ENCODE results near the gene CEP104. TPM values are rescaled to one million over a fixed set of nuclear protein-coding genes. Genes with fewer than 3 reads are reported as not detected.

Gene CEP104
- total and polyA plus RNA-seq, 4 donors = 7.5 to 23.2 (median 12.0) TPM

- DNase-seq (ENCODE audit: low spot score) = no peak
- 91% methylated on average over 17 of the region's 17 CpGs for WGBS
- TF ChIP-seq MAX (IDR thresholded peaks at IDR 0.05) (no peak), RAD21 (IDR thresholded peaks at IDR 0.05) (no peak), FOXA2 (IDR thresholded peaks at IDR 0.05) (no peak), YY1 (IDR thresholded peaks at IDR 0.05) (no peak)
These were observed 89.6 kb downstream of the CEP104 start for GRCh38 chr1:3767328-3767925.

GRCh38 chr1:3763351-3764125 is 93.5 kb downstream of the CEP104 start:
- H3K4me1 ChIP-seq (ENCODE audit: control insufficient read depth in 4 of 4, insufficient read depth in 4 of 4, low read length in 3 of 4) = peaks cover 0 to 4% (median 1%) of the 10 kb centered on the region in 4 donors
- 88% methylated on average over 31 of the region's 31 CpGs for WGBS

More at GRCh38 chr1:3767328-3767925, 89.6 kb downstream of the CEP104 start:
- H3K4me1 ChIP-seq (ENCODE audit: control insufficient read depth in 4 of 4, insufficient read depth in 4 of 4, low read length in 3 of 4) = peaks cover 2 to 12% (median 8%) of the 10 kb centered on the region in 4 donors
- no peak overlapping the region for H3K9ac ChIP-seq (ENCODE audit: low read depth in 1 of 2, low read length in 2 of 2)
- H3K4me3 ChIP-seq (ENCODE audit: low read depth in 1 of 3, low read length in 3 of 3) = no peak overlapping the region
- H3K36me3 ChIP-seq (ENCODE audit: control insufficient read depth in 4 of 4, insufficient read depth in 3 of 4, low read depth in 1 of 4, low read length in 3 of 4) = no peaks in the 10 kb centered on the region
- H3K9me3 ChIP-seq (ENCODE audit: control insufficient read depth in 4 of 4, low read length in 3 of 4) = no peaks in the 10 kb centered on the region
- H3K27ac ChIP-seq (ENCODE audit: low read depth in 1 of 2, low read length in 2 of 2) = no peak overlapping the region
- no peaks in the 10 kb centered on the region for H3K27me3 ChIP-seq (ENCODE audit: control insufficient read depth in 4 of 4, insufficient read depth in 4 of 4, low read length in 3 of 4)

More at GRCh38 chr1:3763351-3764125, 93.5 kb downstream of the CEP104 start:
- Histone ChIP-seq H3K36me3 (ENCODE audit: control insufficient read depth in 4 of 4, insufficient read depth in 3 of 4, low read depth in 1 of 4, low read length in 3 of 4) (no peaks in the 10 kb centered on the region), H3K9ac (ENCODE audit: low read depth in 1 of 2, low read length in 2 of 2) (no peak overlapping the region), H3K4me3 (ENCODE audit: low read depth in 1 of 3, low read length in 3 of 3) (no peak overlapping the region), H3K9me3 (ENCODE audit: control insufficient read depth in 4 of 4, low read length in 3 of 4) (no peaks in the 10 kb centered on the region), H3K27me3 (ENCODE audit: control insufficient read depth in 4 of 4, insufficient read depth in 4 of 4, low read length in 3 of 4) (no peaks in the 10 kb centered on the region), H3K27ac (ENCODE audit: low read depth in 1 of 2, low read length in 2 of 2) (no peak overlapping the region)
- DNase-seq (ENCODE audit: low spot score) = no peak
- no peak for TF ChIP-seq FOXA1 (IDR thresholded peaks at IDR 0.05)
- no peak for TF ChIP-seq RAD21 (IDR thresholded peaks at IDR 0.05)
- no peak for TF ChIP-seq GABPA (IDR thresholded peaks at IDR 0.05 in 1 of 2, conservative IDR thresholded peaks at IDR 0.05 in 1 of 2)
- TF ChIP-seq FOXA2 (IDR thresholded peaks at IDR 0.05) = no peak
- no peak for TF ChIP-seq ATF3 (IDR thresholded peaks at IDR 0.05)
- TF ChIP-seq SP1 (IDR thresholded peaks at IDR 0.05) = no peak
- no peak for TF ChIP-seq EGR1 (IDR thresholded peaks at IDR 0.05; ENCODE audit: low read depth in 2 of 2)
- TF ChIP-seq HNF4A (conservative IDR thresholded peaks at IDR 0.05) = no peak
- no peak for TF ChIP-seq NR2F2 (IDR thresholded peaks at IDR 0.05)
- no peak for TF ChIP-seq YY1 (IDR thresholded peaks at IDR 0.05)
- TF ChIP-seq MAX (IDR thresholded peaks at IDR 0.05) = no peak
- no peak for TF ChIP-seq JUND (IDR thresholded peaks at IDR 0.05)
- TF ChIP-seq TAF1 (conservative IDR thresholded peaks at IDR 0.05) = no peak
- no peak for TF ChIP-seq REST (IDR thresholded peaks at IDR 0.05)
- TF ChIP-seq HNF4G (IDR thresholded peaks at IDR 0.05) = no peak
- no peak for TF ChIP-seq RXRA (IDR thresholded peaks at IDR 0.05)
- TF ChIP-seq ZBTB33 (IDR thresholded peaks at IDR 0.05) = no peak
- no peak for TF ChIP-seq CTCF (IDR thresholded peaks at IDR 0.05; ENCODE audit: low read depth, low read length, missing input control)

Measured in liver (tissue), 9 donors.